Hindlimb muscle (tissue), 1 donor: ENCODE measurements around the gene B3GLCT. TPM values are rescaled to one million over a fixed set of nuclear protein-coding genes. Genes with fewer than 3 reads are reported as not detected.
"Not testable (repeated sequence)": the region's sequence is repeated elsewhere in the genome, so short reads cannot be mapped to it uniquely, and the experiment has no call there.

ENCODE experiments used
- DNase-seq: peaks from one replicate; pipeline ENCODE4 v3.0.0-alpha.2; 2013
- polyA plus RNA-seq: library from polyadenylated mRNA; unstranded; fragments of 120-200 nt; gene quantifications from one replicate; pipeline ENCODE4 v1.2.1, GENCODE V29; 2013; ENCODE audit not compliant: insufficient read length

Gene B3GLCT
- polyA plus RNA-seq, 1 donor, result 17.4 TPM

DNA sequence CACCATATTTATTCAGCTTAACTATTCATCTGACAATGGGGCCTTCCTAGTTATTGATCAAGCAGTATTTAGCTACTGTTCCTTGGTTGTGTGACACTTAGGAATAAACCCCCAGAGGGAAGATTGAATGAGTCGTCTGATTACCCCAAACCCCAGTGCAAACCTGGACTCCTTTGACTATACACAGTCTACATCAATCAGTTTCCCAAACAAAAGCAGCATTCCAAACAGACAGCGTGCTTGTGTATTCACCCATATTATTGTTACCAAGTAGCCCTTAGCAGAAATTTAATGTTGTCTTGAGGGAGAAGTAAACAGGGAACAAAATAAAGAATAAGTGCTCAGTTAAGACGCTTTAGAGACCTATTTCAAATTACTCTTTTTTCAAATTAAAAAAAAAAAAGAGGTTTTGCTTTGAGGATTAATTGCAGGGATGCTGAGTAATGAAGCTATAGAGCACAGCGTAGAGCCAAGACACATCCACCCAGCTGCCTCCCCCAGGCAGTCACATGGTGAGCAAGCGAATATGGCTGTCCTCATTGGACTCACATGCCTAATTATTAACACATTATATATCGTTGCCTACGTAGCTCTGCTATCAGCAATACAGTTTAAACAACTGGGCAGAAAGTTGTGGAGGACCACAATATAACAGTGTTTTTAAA lies 14.7 kb upstream of the B3GLCT start:
- no peak for DNase-seq

DNA sequence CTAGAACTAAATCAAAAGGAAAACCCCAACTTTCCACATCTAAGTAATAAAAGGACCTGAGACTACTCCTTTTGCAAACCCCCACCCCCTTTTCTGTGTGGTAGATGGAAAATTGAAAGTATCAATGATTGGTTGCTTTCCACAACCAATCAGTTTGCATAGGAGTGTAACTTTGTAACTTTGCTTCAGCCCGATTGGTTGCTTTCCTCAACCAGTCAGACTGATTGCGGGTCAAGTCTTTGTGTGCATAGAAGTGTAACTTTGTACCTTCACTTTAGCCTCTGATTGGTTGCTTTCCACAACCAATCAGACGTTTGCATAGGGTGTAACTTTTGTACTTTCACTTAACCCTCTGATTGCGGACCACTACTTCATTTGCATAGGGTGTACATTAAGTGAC lies 8.0 kb upstream of the B3GLCT start:
- no peak for DNase-seq

DNA sequence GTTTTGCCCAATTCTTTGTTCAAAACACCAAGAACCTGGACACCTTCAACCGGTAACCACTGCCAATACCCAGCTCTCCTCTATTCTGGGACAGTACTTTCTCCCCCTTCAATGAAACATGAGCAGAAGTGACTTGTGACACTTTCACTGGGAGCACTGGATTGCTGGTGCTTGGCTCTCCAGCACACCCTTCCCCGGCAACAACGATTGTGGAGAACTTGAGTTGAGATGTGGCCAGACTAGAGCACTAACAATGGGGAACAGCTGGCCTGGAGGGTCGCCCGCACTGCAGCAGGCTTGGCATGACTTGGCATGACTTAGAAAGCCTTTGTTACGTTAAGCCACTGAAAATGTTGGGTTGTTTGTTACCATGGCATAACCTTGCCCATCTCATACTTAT lies 7.5 kb upstream of the B3GLCT start:
- no peak for DNase-seq

DNA sequence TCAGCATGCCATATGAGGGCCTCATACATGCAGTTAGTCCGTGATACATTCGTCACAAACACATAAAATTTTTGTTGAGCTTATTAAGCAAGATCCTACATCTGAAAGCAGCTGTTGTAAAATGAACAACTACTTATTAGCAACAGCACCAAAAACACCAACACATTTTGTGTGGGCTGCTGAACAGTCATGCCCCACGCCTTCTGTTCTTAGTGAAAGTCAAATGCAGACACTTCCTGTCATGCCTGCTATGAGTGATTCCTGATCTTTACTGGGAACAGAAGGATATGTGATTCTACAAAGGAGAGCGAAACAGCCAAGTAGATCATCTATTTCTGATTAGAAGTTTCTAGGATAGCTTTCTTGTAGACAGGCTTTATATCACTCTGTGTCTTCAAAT lies 4.2 kb upstream of the B3GLCT start:
- DNase-seq, result no peak

DNA sequence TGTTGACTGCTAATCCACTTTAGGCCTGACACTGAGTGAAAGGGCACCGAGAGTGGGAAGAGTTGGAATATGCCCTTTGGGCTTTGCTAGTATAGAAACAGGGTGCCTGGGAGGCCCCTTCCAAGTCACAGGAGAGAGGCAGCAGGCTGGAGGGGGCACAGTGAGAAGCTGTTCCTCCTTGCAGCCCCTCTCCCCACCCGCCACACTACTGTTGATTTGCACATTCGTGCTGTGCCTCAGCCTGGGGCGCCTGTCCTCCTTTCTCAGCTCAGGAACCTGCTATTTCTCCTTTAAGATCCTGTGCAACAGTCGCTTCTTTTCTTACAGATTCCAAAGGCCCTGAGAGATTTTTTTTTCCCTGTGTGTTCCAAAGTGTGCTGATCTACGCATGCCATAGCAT lies 2.8 kb upstream of the B3GLCT start:
- DNase-seq, result no peak

DNA sequence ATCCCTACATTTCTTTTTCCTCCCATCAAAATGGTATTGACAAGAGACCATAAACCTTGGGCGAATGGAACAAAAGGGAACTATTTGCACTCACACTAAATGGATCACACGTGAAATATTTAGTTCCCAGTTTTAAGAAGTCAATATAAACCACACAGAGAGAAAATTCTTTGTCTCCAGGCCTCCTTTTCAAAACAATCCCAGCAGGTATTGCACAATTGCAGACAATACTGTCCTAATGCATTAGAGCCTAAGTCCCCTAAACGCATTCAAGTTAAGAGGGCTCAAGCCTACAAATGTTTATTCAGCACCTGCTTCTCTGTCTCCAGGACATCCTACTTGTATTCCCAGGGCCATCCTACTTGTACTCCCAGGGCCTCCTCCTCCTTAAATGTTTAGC lies 1.3 kb upstream of the B3GLCT start:
- no peak for DNase-seq

DNA sequence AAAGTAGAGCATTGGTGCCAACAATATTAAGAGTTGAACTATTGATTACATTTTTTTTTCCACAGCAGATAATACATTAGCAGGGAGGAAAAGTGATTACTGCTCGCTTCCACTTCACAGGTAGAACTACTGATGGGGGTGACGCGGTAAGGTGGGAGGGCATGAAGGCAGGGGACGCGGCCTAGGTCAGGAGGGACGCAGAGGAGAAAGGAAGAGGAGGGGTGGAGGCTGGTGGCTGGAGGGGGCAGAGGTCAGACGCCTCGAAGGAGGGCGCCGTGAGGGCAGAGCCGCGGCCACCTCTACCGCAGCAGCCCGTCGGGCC lies 287 bp upstream of the B3GLCT start:
- no peak for DNase-seq

DNA sequence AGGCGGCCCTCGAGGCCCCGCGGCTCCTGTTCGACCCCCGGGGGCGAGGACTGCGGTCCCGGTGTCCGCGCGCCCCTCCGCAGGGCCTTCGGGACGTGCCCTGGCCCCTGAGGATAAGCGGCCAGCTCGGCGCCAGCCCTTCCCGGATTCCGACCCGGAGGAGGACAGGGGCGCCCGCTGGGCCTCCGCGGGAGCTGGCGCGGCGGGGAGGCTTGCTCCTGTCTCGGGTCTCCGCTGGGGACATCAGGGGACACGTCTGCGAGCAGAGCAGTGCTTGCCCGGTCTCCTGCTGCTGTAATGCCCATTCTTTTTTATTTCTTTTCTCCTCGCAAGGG lies 829 bp downstream of the B3GLCT start:
- peak; percentile 63 for DNase-seq

DNA sequence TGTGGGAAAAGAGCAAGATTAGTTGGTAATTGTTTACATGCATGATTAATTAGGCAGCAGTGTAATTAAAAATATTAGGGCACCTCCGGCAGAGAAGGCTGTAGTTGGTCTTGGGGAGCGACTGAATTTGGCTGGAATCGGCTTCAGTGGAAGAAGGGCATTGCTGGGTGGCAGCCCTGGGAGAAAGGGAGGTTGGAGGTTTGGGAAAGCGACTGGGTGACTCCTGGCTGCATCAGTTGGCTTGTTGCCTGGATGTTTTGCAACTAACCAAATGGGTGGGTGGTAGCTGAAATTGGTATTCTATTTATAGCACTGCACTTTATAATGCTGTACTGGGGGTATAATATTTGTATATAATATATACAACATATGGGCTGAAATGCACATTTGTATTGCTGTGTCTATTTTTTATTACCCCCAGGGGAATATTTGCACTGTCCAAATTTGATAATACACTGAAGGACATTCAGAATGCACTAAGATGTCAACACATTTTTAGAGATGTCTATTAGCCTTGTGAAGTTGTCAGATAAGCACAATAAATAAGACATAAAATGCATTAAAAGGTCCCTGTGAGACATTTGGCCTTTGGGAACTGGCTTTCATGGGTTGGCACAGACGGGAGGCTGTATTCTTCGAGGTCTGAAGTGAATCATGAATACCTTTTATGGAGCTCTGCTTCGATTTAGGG lies 1.7 kb downstream of the B3GLCT start:
- no peak for DNase-seq

DNA sequence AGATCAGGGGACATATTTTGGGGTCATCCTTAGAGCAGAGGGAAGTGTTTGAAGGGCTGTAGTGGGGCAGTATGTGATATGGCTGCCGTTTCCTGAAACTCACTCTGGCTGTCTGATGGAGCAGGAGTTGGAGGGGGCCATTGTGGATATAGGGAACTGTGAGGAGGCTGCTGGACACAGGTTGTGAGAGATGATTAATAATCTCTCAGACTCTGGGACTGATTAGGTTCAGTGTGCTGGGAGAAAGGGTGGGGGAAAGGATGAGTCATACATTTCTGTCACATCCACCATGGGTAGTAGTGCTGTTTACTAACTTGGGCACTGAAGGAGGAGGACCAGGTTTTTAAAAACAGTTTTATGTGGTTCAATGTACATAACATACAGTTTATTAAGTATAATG lies 4.8 kb downstream of the B3GLCT start:
- no peak for DNase-seq

DNA sequence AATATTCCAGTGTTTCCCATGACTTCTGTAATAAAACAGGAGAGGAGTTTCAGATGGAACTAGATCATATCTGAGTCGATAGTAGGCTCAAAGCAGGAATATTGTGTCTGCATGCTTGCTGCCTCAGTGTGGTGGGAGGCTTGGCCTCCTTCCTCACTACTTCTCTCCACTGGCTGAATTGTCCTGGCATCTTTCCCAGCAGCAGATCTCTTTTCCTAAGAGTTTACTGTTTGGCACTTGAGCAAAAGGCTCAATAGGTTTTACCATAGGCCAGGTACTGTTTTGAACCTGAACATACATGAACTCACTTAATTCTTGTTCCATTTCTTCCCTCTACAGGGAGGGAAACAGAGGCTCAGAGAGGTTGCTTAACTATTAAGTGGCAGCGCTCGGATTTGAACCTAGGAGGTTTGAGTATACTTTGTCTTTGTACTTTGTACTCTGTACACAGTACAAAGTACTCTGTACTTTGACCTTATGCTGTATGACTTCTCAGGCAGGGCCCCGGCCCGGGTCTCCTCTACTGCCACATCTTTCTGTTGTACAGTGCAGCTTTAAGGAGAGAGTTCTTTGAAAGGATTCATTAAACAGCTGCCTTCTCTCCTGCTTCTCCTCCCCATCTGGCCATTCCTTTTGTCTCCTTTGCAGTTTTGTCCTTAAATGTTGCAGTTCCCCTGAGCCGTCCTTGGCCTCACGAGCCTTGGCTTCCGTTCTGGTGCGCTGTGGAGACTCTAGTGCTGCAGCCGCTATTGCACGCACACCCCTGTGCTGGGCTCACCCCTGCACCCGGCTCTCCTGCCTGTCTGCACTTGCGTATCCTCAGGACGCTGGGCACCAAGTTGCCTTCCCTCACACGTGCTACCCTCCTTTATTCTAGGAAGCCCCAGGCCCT lies 8.1 kb downstream of the B3GLCT start:
- peak; percentile 61 for DNase-seq

DNA sequence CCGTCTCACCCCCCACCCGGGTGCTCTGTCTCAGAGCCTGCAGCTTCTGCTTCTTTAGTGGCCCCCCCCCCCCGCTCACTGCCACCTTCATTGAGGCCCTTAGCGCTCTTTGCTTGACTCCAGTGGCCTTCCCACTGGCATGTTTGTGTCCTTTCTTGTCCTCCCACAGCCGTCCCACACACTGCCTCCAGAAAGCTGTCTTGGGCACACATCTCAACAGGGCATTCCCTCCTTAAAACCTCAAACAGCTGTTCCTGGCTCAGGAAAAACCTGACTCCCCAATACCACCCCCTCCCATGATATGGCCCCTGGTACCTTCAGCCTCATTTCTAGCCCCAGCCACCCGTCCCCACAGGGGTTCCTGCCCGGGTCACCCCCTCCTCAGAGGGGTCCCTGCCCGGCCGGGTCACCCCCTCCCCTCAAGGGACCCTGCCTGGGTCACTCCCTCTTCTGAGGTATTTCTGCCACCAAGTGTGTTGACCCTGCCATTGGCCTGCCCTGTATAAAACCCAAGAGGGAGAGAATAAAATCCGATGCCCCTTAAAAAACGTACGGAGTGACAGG lies 8.9 kb downstream of the B3GLCT start:
- DNase-seq, result peak; percentile 24

DNA sequence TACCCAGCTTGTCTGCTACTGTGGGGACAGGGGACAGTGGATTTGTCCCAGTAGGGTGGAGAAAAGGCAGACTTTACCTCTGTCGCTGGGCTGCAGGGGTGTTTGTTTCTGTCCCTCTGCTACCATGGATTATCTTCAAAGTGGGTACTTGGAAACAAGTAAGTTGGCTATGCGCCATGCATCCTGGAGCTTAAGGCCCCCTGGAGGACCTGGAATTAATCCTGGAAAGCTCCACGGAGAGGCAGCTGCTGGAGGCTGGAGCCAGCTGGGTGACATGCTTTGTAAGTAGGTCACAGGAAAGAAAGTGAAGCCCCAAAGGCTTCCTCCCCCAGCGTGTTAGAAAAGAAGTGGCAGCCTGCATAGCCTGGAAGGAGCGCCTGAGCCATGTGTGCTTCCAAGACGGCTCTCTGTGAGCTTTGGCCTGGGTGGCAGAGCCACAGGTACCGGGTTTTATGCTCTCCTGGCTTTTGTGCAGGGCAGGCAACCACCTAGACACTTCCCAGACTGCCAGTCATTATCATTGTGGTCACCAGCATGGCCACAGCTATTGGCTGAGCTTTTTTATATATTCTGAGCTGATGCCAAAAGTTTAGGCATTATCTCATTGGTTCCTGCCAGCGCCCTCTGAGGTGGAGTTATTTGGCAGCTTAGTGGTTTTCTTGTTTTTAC lies 9.5 kb downstream of the B3GLCT start:
- peak; percentile 54 for DNase-seq

DNA sequence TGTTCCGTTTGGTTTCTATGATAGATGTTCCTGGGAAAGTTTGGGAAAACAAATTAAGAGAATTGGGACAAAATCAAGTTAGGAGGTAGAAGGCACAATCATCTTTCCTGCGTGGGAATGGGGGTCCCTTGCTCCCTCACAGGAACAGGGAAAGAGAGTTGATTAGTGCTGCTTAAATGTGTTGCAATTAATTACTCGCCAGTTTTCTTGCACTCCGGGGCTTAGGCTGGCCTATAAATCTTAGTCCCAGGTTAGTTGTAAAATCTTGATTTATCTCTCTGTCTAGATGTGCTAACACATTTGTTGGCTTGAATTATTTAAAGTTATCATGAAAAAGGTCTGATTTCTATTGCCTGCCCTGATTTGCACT lies 10.1 kb downstream of the B3GLCT start:
- peak; percentile 48 for DNase-seq

DNA sequence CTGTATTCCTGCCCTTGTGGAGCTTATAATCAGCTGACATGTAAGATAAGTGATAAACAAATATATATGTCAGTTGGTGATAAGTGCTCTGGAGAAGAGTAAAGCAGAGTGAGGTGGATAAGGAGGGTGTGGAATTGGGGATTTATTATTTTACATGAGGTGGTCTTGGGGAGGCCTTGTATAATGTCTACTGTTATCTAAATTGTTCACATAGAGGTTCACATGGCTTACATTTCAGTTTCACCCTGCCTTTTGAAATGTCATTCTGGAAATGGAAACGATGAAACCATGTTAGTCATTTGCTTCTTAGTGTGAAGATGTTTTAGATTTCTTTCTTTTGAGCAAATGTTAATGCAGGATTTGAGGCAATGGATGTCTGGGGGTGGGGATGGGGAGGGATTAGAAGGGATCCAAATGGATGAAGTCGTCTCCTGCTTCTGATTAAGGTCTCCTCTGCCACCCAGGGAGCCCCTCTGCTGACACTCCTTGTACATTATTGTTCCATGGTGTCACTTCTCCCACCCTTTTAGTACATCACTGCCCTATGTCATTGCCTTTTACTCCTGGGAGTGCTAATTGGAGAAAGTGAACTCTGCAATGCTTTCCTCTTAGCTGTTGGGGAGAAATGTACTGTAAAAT lies 14.0 kb downstream of the B3GLCT start:
- DNase-seq, result no peak

DNA sequence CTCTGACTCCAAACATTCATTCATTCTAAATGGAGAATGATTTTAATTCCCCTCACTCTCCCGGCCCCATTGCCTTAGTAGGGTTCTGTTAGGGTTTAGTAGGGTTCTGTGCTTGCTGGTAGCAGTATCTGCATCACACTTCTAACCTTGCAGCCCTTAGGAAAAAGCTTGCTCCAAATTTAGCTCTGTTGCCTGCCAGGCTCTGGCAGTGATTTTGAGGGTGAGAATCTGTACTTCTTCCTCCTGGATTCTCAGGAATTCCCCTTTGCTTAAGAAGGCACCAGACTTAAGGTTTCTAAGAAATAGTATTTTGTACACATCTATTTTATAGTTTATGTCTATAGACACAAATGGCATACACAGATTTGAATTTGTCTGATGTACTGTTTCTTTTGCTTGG lies 14.7 kb downstream of the B3GLCT start:
- DNase-seq, result no peak

DNA sequence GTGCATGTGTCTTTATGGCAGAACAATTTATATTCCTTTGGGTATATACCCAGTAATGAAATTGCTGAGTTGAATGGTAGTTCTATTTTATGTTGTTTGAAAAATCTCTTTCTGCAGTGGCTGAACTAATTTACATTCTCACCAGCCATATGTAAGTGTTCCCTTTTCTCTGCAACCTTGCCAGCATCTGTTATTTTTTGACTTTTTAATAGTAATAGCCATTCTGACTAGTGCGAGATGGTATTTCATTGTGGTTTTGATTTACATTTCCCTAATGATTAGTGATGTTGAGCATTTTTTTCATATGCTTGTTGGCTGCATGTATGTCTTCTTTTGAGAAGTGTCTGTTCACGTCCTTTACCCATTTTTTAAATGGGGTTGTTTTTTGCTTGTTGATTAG lies 17.1 kb downstream of the B3GLCT start:
- not testable (repeated sequence) for DNase-seq

DNA sequence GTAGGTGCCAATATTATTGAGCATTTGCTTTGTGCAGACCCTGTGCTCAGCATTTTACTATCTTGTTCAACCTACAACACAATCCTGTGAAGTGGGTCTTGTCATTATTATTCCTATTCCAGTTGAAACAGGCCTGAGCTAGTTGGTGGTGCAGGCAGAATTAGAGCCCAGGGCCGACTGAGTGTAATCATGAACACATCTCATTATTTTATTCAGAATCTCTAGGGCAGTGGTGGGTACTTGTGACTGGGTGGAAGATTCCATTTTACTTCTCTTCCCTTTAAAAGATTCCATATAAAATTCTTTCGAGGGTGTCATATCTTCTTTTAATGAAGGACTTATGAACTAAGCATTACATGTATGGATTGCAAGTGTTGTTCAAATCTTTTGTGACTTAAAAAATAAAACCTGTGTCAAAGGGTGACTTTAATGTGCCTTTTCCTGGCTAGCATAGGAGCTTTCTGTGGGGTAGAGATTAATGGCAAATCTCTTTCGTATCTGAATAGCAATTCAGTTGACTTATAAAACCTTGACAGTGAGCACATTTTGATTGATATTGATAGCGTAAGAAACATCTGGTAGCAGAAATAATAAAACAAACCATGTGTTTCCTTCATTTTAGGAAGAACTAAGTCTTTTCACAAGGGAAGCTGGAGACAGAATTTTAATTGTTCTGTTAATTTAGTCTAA lies 20.3 kb downstream of the B3GLCT start:
- no peak for DNase-seq

DNA sequence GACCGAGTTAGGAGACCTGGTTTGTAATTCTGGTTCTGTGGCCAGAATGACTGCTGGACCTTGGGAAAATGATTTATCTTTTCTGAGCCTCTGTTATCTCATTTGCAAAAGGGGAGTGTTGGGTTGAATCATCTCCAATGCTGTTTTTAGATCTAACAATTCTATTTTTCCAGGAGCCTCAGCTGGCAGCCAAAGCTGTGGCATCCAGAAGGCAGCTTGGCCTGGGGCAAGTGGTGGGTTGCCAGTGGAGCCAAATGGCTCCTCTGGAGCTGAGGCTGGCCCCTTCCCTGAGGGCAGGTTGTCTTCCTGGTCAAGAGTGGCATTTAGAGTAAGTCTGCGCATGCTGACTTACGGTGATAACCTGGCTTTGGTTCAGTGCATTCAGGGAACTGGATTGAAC lies 21.3 kb downstream of the B3GLCT start:
- DNase-seq, result no peak

DNA sequence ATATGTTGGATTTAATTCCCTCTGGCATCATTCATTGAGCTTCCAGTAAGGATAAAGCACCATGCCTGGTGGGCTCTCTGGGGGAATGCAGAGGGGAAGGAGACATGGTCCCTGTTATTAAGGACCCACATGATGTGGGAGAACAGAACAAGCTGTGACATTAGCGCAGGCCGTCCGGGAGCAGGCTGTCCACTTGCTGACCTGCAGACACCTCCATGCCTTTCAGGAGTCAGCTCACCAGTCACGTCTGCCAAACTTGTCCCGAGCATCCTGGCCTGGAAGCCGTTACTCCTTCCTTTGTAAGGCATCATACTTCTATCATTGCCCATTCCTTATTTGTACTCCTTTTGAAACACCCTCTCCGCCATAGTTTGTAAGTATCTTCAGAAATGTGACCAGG lies 23.4 kb downstream of the B3GLCT start:
- DNase-seq, result no peak

DNA sequence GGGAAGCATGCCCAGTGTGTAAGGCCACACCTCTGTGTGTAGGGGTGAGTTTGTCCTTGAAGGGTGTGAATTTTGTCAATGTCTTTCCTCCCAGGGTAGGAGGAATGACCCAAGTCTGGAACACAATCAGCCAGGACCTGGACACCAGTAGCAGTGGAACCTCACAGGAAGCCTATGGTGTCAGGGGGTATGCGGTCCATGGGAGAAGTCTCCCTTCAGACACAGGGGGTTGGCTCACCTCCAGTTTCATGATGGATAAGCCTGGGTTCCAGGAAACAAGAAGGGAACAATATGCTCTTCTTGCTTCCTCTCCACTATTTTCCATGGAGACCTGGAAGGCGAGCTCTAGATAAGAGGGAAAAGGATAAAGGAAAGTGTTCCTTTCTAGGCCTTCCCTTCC lies 23.9 kb downstream of the B3GLCT start:
- DNase-seq, result no peak

DNA sequence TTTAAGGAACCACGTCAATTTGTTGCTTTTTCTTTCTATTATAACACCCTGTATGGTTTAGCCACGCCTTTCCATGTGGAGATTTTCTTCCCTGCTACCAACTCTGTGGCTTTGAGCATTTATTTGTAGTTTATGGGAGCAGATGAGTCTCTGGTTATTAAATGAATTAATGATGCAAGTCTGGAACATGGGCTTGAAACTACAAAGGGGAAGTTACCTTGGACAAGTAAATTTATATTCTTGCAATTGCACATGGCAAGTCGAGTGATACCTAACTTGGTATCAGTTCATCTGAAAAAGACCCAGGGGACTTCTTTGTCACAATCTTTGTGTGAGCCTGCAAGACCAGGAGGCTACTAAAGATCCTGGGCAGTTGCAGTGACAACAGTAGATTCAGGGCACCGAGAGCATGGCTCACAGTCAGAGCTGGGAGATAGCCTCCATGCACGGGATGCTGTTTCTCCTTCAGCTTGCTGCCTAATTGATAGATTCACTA lies 24.4 kb downstream of the B3GLCT start:
- DNase-seq, result no peak
